DOHH2 (cell line): Measurements from ENCODE around the gene EPSTI1.

ENCODE experiments used
- EZH2phosphoT487 ChIP-seq: fragments of 200-600 bp; sonication (generic); IDR thresholded peaks from 2 replicates; pipeline ENCODE4 v1.6.1; 2017; ENCODE audit warnings: borderline replicate concordance, mild to moderate bottlenecking, antibody characterized with exemption, low read length, moderate library complexity, mixed read lengths
- TF ChIP-seq, protein P1 (sequence below): fragments of 200-600 bp; sonication (generic); IDR thresholded peaks from one replicate; pipeline ENCODE4 v1.5.1; 2014; ENCODE audit warnings: antibody characterized with exemption, mild to moderate bottlenecking, low read depth, low read length; ENCODE audit not compliant: poor library complexity, severe bottlenecking

DNA sequence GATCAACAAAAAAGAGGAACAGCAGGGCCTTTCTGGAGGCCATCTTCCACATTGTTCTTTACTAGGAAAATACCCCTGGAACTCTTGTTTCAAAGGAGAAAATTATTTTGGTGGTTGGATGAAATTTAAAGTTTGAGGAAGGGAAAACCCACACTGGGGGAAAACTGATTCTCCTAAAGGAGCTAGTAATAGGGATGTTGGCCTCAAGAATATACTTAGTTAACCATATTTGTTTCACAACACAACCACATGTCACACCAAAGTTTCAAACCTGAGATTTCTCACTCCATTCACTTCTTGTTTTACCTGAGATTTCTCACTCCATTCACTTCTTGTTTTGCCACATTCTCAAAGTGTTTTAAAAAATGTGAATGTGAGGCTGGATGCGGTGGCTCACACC is 2.8 kb upstream of the EPSTI1 start:
- TF ChIP-seq, protein P1, sequence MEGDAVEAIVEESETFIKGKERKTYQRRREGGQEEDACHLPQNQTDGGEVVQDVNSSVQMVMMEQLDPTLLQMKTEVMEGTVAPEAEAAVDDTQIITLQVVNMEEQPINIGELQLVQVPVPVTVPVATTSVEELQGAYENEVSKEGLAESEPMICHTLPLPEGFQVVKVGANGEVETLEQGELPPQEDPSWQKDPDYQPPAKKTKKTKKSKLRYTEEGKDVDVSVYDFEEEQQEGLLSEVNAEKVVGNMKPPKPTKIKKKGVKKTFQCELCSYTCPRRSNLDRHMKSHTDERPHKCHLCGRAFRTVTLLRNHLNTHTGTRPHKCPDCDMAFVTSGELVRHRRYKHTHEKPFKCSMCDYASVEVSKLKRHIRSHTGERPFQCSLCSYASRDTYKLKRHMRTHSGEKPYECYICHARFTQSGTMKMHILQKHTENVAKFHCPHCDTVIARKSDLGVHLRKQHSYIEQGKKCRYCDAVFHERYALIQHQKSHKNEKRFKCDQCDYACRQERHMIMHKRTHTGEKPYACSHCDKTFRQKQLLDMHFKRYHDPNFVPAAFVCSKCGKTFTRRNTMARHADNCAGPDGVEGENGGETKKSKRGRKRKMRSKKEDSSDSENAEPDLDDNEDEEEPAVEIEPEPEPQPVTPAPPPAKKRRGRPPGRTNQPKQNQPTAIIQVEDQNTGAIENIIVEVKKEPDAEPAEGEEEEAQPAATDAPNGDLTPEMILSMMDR = no peak
- TF ChIP-seq EZH2phosphoT487 = no peak
